B cell (primary cell): ENCODE measurements around the gene MRRF.

Experiments
- EZH2 ChIP-seq: IDR thresholded peaks from 2 replicates; pipeline ENCODE4 v1.6.1; 2012; ENCODE audit warnings: borderline replicate concordance, low read depth, mild to moderate bottlenecking, moderate library complexity, low read length; ENCODE audit not compliant: insufficient read depth, poor library complexity, severe bottlenecking
- TF ChIP-seq, protein P1 (sequence below): fragments of 200-600 bp; IDR thresholded peaks from one replicate; pipeline ENCODE4 v1.8.0; 2022; ENCODE audit warnings: antibody characterized with exemption, mild to moderate bottlenecking

DNA sequence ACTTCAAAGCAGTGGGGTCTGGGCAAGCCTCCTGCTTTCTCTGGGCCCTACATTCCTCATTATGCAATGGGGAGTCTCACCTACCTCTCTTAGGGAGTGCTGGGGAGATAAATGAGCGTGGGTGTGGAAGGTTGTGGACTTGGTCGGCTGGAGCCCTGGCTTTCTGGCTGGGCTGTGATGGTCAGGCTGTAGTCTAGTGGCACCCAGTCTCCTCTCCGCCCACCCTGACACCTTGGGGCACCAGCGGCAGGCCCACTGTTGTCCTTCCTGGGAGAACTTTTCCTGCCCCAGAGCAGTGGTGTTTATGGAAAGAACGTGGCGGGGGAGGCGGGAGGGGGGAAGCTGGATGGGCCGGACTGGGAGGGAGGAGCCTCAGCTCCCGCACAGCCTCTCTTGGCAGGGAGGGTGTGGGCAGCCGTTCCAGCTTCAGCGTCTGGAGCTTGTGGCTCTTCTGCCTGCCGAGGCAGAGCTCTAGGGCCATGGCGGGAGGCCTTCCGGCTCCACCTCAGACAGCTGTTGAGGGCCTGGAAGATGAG, 110.3 kb downstream of the MRRF start:
- TF ChIP-seq, protein P1, sequence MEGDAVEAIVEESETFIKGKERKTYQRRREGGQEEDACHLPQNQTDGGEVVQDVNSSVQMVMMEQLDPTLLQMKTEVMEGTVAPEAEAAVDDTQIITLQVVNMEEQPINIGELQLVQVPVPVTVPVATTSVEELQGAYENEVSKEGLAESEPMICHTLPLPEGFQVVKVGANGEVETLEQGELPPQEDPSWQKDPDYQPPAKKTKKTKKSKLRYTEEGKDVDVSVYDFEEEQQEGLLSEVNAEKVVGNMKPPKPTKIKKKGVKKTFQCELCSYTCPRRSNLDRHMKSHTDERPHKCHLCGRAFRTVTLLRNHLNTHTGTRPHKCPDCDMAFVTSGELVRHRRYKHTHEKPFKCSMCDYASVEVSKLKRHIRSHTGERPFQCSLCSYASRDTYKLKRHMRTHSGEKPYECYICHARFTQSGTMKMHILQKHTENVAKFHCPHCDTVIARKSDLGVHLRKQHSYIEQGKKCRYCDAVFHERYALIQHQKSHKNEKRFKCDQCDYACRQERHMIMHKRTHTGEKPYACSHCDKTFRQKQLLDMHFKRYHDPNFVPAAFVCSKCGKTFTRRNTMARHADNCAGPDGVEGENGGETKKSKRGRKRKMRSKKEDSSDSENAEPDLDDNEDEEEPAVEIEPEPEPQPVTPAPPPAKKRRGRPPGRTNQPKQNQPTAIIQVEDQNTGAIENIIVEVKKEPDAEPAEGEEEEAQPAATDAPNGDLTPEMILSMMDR = no peak
- TF ChIP-seq EZH2 = no peak
